Nephron (organoid): Measurements from ENCODE around the gene LRIF1.
"Not testable (repeated sequence)": the region's sequence is repeated elsewhere in the genome, so short reads cannot be mapped to it uniquely, and the experiment has no call there.

Source experiments
- H3K27ac Mint-ChIP-seq, 3 experiments: 2 replicates each; pipeline ENCODE4 v1.8.0; 2020; ENCODE audit warnings: mixed read lengths in 3 of 3, mild to moderate bottlenecking in 2 of 3, moderate library complexity in 1 of 3
- H3K27me3 Mint-ChIP-seq: 2 replicates; pipeline ENCODE4 v1.8.0; 2021; ENCODE audit warnings: low read depth, mild to moderate bottlenecking, moderate library complexity, mixed read lengths
- H3K36me3 Mint-ChIP-seq: 2 replicates; pipeline ENCODE4 v1.8.0; 2020; ENCODE audit warnings: low read depth, mixed read lengths
- H3K4me1 Mint-ChIP-seq: 2 replicates; pipeline ENCODE4 v1.8.0; 2020; ENCODE audit warnings: mixed read lengths
- H3K4me3 Mint-ChIP-seq, 3 experiments: 2 replicates each; pipeline ENCODE4 v1.8.0; 2020; ENCODE audit warnings: mild to moderate bottlenecking in 3 of 3, mixed read lengths in 3 of 3, moderate library complexity in 2 of 3
- H3K9me3 Mint-ChIP-seq: 2 replicates; pipeline ENCODE4 v1.8.0; 2020; ENCODE audit warnings: mixed read lengths
- CTCF ChIP-seq, 3 experiments: fragments of 200-600 bp; sonication (generic); IDR thresholded peaks; one replicate each; pipeline ENCODE4 v1.5.0; 2021; ENCODE audit warnings: antibody characterized with exemption in 3 of 3; ENCODE audit not compliant: unreplicated experiment in 3 of 3

The LRIF1 gene

GRCh38 chr1:110945626-110946025 lies 18.1 kb downstream of the LRIF1 start:
- no peak overlapping the region for H3K27ac Mint-ChIP-seq
- peaks cover 40% of the 10 kb centered on the region for H3K36me3 Mint-ChIP-seq
- H3K4me1 Mint-ChIP-seq = no peaks in the 10 kb centered on the region
- no peak overlapping the region for H3K4me3 Mint-ChIP-seq
- H3K27me3 Mint-ChIP-seq = no peaks in the 10 kb centered on the region
- peaks cover 3% of the 10 kb centered on the region for H3K9me3 Mint-ChIP-seq
- no peak for TF ChIP-seq CTCF (IDR thresholded peaks at IDR 0.05; ENCODE audit: unreplicated experiment in 3 of 3)

- no peak overlapping the region for H3K27ac Mint-ChIP-seq
- peaks cover 3% of the 10 kb centered on the region for H3K9me3 Mint-ChIP-seq
- no peak overlapping the region for H3K4me3 Mint-ChIP-seq
- no peaks in the 10 kb centered on the region for H3K4me1 Mint-ChIP-seq
- H3K27me3 Mint-ChIP-seq = no peaks in the 10 kb centered on the region
- TF ChIP-seq CTCF (IDR thresholded peaks at IDR 0.05; ENCODE audit: unreplicated experiment in 3 of 3) = no peak
- H3K36me3 Mint-ChIP-seq = peaks cover 32% of the 10 kb centered on the region
Observed at GRCh38 chr1:110944806-110945205, 18.9 kb downstream of the LRIF1 start.

- Mint-ChIP-seq H3K9me3 (peaks cover 32% of the 10 kb centered on the region), H3K4me1 (no peaks in the 10 kb centered on the region), H3K27ac (no peak overlapping the region), H3K27me3 (no peaks in the 10 kb centered on the region), H3K36me3 (no peaks in the 10 kb centered on the region), H3K4me3 (no peak overlapping the region)
- TF ChIP-seq CTCF (IDR thresholded peaks at IDR 0.05; ENCODE audit: unreplicated experiment in 3 of 3) = no peak
Observed at GRCh38 chr1:110936567-110936966, 27.2 kb downstream of the LRIF1 start.

- H3K4me1 Mint-ChIP-seq, H3K27ac Mint-ChIP-seq, H3K27me3 Mint-ChIP-seq, H3K36me3 Mint-ChIP-seq, H3K4me3 Mint-ChIP-seq: not testable (repeated sequence)
- H3K9me3 Mint-ChIP-seq = peaks cover 19% of the 10 kb centered on the region
Observed at GRCh38 chr1:110931097-110931496, 32.6 kb downstream of the LRIF1 start.

- H3K4me3 Mint-ChIP-seq = no peak overlapping the region
- H3K9me3 Mint-ChIP-seq = peaks cover 6% of the 10 kb centered on the region
- H3K27me3 Mint-ChIP-seq = no peaks in the 10 kb centered on the region
- no peak overlapping the region for H3K27ac Mint-ChIP-seq
- H3K36me3 Mint-ChIP-seq = no peaks in the 10 kb centered on the region
- TF ChIP-seq CTCF (IDR thresholded peaks at IDR 0.05; ENCODE audit: unreplicated experiment in 3 of 3) = no peak
- H3K4me1 Mint-ChIP-seq = no peaks in the 10 kb centered on the region
Observed at GRCh38 chr1:110928904-110929303, 34.8 kb downstream of the LRIF1 start.

- Mint-ChIP-seq H3K9me3 (peaks cover 6% of the 10 kb centered on the region), H3K4me3 (no peak overlapping the region), H3K4me1 (no peaks in the 10 kb centered on the region), H3K27ac (no peak overlapping the region), H3K27me3 (no peaks in the 10 kb centered on the region), H3K36me3 (no peaks in the 10 kb centered on the region)
- TF ChIP-seq CTCF (IDR thresholded peaks at IDR 0.05; ENCODE audit: unreplicated experiment in 3 of 3) = no peak
Observed at GRCh38 chr1:110928191-110928590, 35.5 kb downstream of the LRIF1 start.
